Measurements from ENCODE around the gene EPN3. TPM values are rescaled to one million over a fixed set of nuclear protein-coding genes. Genes with fewer than 3 reads are reported as not detected.

Gene EPN3
- polyA plus RNA-seq, 1 of the 3 experiments (the other 2 are of a cell fraction) = 0.05 TPM

- Histone ChIP-seq H3K27me3 (ENCODE audit: insufficient read depth) (no peaks in the 10 kb centered on the region), H3K36me3 (replicated peaks in 1 of 2; ENCODE audit: control insufficient read depth in 1 of 2, insufficient read depth in 2 of 2, low read length in 1 of 2) (no peaks in the 10 kb centered on the region), H3K4me3 (ENCODE audit: low read depth in 2 of 2, low read length in 1 of 2) (no peak overlapping the region), H3K4me2 (no peak overlapping the region), H3K9me3 (no peaks in the 10 kb centered on the region), H2AFZ (ENCODE audit: low read depth) (no peak overlapping the region), H3K4me1 (ENCODE audit: control insufficient read depth in 1 of 2, insufficient read depth in 2 of 2, low read depth in 1 of 2, low read length in 1 of 2) (peaks cover 0 to 7% of the 10 kb centered on the region in 2 experiments; a peak in 1 of 4 replicates), H3K9me2 (no peaks in the 10 kb centered on the region), H3F3A (replicated peaks; ENCODE audit: insufficient read depth) (no peaks in the 10 kb centered on the region), H3K27ac (ENCODE audit: low read depth in 2 of 2, low read length in 1 of 2) (no peak overlapping the region), H3K79me2 (ENCODE audit: insufficient read depth) (no peaks in the 10 kb centered on the region), H4K20me1 (ENCODE audit: insufficient read depth) (no peaks in the 10 kb centered on the region), H3K9ac (no peak overlapping the region)
- ChIA-PET CTCF (interaction anchor here (1.1 to 1.6 kb wide), 3 partner anchors 13 to 41 kb away, joined by 3 to 4 read pairs (median 4); no protein-coding TSS in a partner anchor), POLR2A (no interaction called here)
- WGBS (ENCODE audit: low lambda C conversion rate) = 87% methylated on average over 10 of the region's 10 CpGs
- no peak for DNase-seq
- TF ChIP-seq FOSL2 (IDR thresholded peaks at IDR 0.05; ENCODE audit: borderline replicate concordance, low read depth) (no peak), FOXM1 (IDR thresholded peaks at IDR 0.05; ENCODE audit: low read depth) (no peak), PBX3 (IDR thresholded peaks at IDR 0.05) (no peak), RCOR1 (IDR thresholded peaks at IDR 0.05; ENCODE audit: low read length) (no peak), SMC3 (IDR thresholded peaks at IDR 0.05; ENCODE audit: low read depth, low read length) (no peak)
Observed at GRCh38 chr17:50522766-50523165, 9.8 kb upstream of the EPN3 start.

GRCh38 chr17:50523208-50523607 is 9.3 kb upstream of the EPN3 start:
- Histone ChIP-seq H3K9me3 (no peaks in the 10 kb centered on the region), H3K4me2 (no peak overlapping the region), H3K9me2 (no peaks in the 10 kb centered on the region), H3K27ac (ENCODE audit: low read depth in 2 of 2, low read length in 1 of 2) (no peak overlapping the region), H3K27me3 (ENCODE audit: insufficient read depth) (no peaks in the 10 kb centered on the region), H3K9ac (no peak overlapping the region), H3K36me3 (replicated peaks in 1 of 2; ENCODE audit: control insufficient read depth in 1 of 2, insufficient read depth in 2 of 2, low read length in 1 of 2) (no peaks in the 10 kb centered on the region), H2AFZ (ENCODE audit: low read depth) (no peak overlapping the region), H3K4me1 (ENCODE audit: control insufficient read depth in 1 of 2, insufficient read depth in 2 of 2, low read depth in 1 of 2, low read length in 1 of 2) (peaks cover 0 to 7% of the 10 kb centered on the region in 2 experiments; a peak in 1 of 4 replicates), H3K4me3 (ENCODE audit: low read depth in 2 of 2, low read length in 1 of 2) (no peak overlapping the region), H3F3A (replicated peaks; ENCODE audit: insufficient read depth) (no peaks in the 10 kb centered on the region), H4K20me1 (ENCODE audit: insufficient read depth) (no peaks in the 10 kb centered on the region), H3K79me2 (ENCODE audit: insufficient read depth) (no peaks in the 10 kb centered on the region)
- WGBS (ENCODE audit: low lambda C conversion rate) = 43% methylated on average over 2 of the region's 2 CpGs
- ChIA-PET CTCF (interaction anchor here (1.1 to 1.6 kb wide), 3 partner anchors 14 to 41 kb away, joined by 3 to 4 read pairs (median 4); no protein-coding TSS in a partner anchor), POLR2A (no interaction called here)
- DNase-seq = no peak
- TF ChIP-seq MEF2A (IDR thresholded peaks at IDR 0.05; ENCODE audit: borderline replicate concordance, low read depth) = no peak
- TF ChIP-seq CTCF (IDR thresholded peaks at IDR 0.05) = no peak
- no peak for TF ChIP-seq USF1 (IDR thresholded peaks at IDR 0.05; ENCODE audit: borderline replicate concordance, low read depth)
- TF ChIP-seq RCOR1 (IDR thresholded peaks at IDR 0.05; ENCODE audit: low read length) = no peak
- TF ChIP-seq IRF3 (IDR thresholded peaks at IDR 0.05; ENCODE audit: low read depth, low read length) = no peak
- TF ChIP-seq EZH2phosphoT487 (IDR thresholded peaks at IDR 0.05; ENCODE audit: borderline replicate concordance, low read depth) = no peak
- TF ChIP-seq SIN3A (IDR thresholded peaks at IDR 0.05; ENCODE audit: borderline replicate concordance, low read depth, low read length) = no peak
- no peak for TF ChIP-seq GABPA (IDR thresholded peaks at IDR 0.05; ENCODE audit: low read depth)
- TF ChIP-seq YY1 (IDR thresholded peaks at IDR 0.05; ENCODE audit: low read depth) = no peak
- no peak for TF ChIP-seq ZBTB33 (IDR thresholded peaks at IDR 0.05; ENCODE audit: borderline replicate concordance, low read depth)
- no peak for TF ChIP-seq CHD2 (IDR thresholded peaks at IDR 0.05; ENCODE audit: low read length, partially characterized antibody)
- TF ChIP-seq TEAD4 (IDR thresholded peaks at IDR 0.05; ENCODE audit: borderline replicate concordance, insufficient read depth) = no peak
- no peak for TF ChIP-seq USF2 (IDR thresholded peaks at IDR 0.05; ENCODE audit: borderline replicate concordance, low read depth, low read length)
- TF ChIP-seq TCF12 (IDR thresholded peaks at IDR 0.05) = no peak
- TF ChIP-seq FOXJ3 (CRISPR knock-in tag; IDR thresholded peaks at IDR 0.05) = no peak
- no peak for TF ChIP-seq RXRA (IDR thresholded peaks at IDR 0.05; ENCODE audit: borderline replicate concordance, low read depth)
- TF ChIP-seq ELF1 (IDR thresholded peaks at IDR 0.05) = no peak
